Urinary bladder (tissue), 4 donors: Measurements from ENCODE around the gene PLCZ1. TPM values are rescaled to one million over a fixed set of nuclear protein-coding genes. Genes with fewer than 3 reads are reported as not detected.
"Not testable (repeated sequence)": the region's sequence is repeated elsewhere in the genome, so short reads cannot be mapped to it uniquely, and the experiment has no call there.

Experiments
- DNase-seq: peaks from one replicate; pipeline ENCODE4 v3.0.0-alpha.2; 2015; ENCODE audit errors: extremely low spot score
- H3K27ac ChIP-seq: one replicate; pipeline ENCODE4 v1.5.1; 2013; ENCODE audit warnings: low read depth, mild to moderate bottlenecking, moderate library complexity
- H3K36me3 ChIP-seq: one replicate; pipeline ENCODE4 v1.6.1; 2013; ENCODE audit warnings: mild to moderate bottlenecking, moderate library complexity; ENCODE audit not compliant: insufficient read depth
- H3K4me1 ChIP-seq: one replicate; pipeline ENCODE4 v1.6.1; 2013; ENCODE audit warnings: mild to moderate bottlenecking, moderate library complexity; ENCODE audit not compliant: insufficient read depth
- H3K4me3 ChIP-seq: one replicate; pipeline ENCODE4 v1.5.1; 2013; ENCODE audit warnings: low read depth, low read length
- WGBS: extraction: QIAGEN DNeasy Blood & Tissue Kit; methylation state at CpG from one replicate; pipeline ENCODE4 v1.1.7; 2013; 5-methylcytosine and 5-hydroxymethylcytosine counted together
- polyA plus RNA-seq: library from polyadenylated mRNA; stranded (reverse); fragments of 200-250 nt; gene quantifications from one replicate; pipeline ENCODE4 v1.2.3, GENCODE V29; 2013
- total RNA-seq: library from RNA; depleted of rRNA; stranded (reverse); fragments of >200 nt; gene quantifications from one replicate; pipeline ENCODE4 v1.2.3, GENCODE V29; 2014
- donor health status: healthy with polysubstance abuse.
- donor health status: healthy.

The PLCZ1 gene
- total and polyA plus RNA-seq, 2 donors, result not detected

DNA sequence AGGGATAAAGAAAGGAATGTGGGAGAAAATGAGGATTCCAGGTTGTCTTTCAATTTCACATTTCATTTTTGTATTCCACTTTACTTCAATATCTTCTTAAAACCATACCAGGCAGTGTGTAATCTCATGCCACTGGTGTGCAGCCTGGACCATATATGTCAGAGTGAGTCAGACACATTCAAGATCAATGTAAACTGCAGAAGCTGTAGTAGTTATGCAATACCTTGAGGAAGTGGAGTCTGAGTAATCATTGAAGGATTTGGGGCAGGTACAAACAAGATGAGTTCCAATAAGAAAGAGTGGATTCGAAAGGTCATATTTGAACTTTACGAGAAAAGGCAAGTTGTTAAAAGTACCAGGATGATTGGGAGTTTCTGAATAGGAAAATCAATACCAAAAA lies 14.1 kb downstream of the PLCZ1 start:
- no peaks in the 10 kb centered on the region for H3K4me1 ChIP-seq
- 91% methylated on average over 2 of the region's 2 CpGs for WGBS
- no peak overlapping the region for H3K4me3 ChIP-seq
- DNase-seq, result peak; percentile 20
- H3K36me3 ChIP-seq, result no peaks in the 10 kb centered on the region
- H3K27ac ChIP-seq, result no peak overlapping the region

DNA sequence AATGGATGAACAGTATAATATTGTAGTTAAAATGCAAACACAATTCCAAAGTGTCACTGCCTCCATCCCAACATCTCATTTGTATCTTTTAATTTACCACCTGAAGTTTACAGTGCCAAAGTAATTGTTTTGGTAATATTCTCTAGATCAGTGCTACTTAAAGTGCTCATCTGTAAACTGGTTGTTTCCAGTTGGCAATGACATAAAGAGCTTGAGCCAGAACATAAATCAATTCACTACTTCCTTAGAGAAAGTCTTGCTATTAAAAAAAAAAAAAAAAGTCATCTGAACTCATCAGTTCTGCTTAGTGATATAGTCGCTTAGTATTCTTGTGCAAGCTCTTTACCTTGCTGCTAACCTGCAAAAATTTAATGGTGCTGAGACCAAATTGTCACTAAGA lies 16.4 kb downstream of the PLCZ1 start:
- no peak for DNase-seq
- Histone ChIP-seq H3K4me3 (no peak overlapping the region), H3K27ac (no peak overlapping the region), H3K36me3 (no peaks in the 10 kb centered on the region), H3K4me1 (no peaks in the 10 kb centered on the region)
- WGBS, result 91% methylated on average over 1 of the region's 1 CpG

DNA sequence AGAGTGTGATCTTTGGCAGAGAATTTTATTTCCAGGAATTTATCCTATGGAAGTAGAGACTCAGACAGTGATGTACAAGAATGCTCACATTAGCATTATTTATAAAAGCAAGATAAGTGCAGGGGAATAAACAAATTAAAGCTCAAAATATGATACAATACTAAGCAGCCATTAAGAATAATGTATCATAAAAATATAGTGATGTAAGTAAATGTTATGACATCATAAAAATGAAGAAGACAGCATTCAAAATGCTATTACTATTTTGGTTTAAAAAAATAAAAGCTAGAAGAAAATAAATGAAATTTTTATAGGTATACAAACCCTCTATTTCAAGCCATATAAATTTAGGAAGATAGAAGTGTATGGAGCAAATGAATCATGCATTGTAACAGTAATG lies 17.1 kb downstream of the PLCZ1 start:
- DNase-seq, result no peak
- H3K36me3 ChIP-seq, result no peaks in the 10 kb centered on the region
- no peak overlapping the region for H3K4me3 ChIP-seq
- H3K4me1 ChIP-seq, result no peaks in the 10 kb centered on the region
- H3K27ac ChIP-seq, result no peak overlapping the region

- Histone ChIP-seq H3K4me3 (no peak overlapping the region), H3K4me1 (no peaks in the 10 kb centered on the region), H3K36me3 (no peaks in the 10 kb centered on the region), H3K27ac (no peak overlapping the region)
- WGBS, result 60% methylated on average over 3 of the region's 3 CpGs
- no peak for DNase-seq
These were observed 17.8 kb downstream of the PLCZ1 start for GRCh38 chr12:18719922-18720510.

GRCh38 chr12:18718462-18718861 lies 19.4 kb downstream of the PLCZ1 start:
- H3K4me1 ChIP-seq, result no peaks in the 10 kb centered on the region
- DNase-seq, result no peak
- no peak overlapping the region for H3K27ac ChIP-seq
- H3K36me3 ChIP-seq, result no peaks in the 10 kb centered on the region
- H3K4me3 ChIP-seq, result no peak overlapping the region

GRCh38 chr12:18716236-18716635 lies 21.6 kb downstream of the PLCZ1 start:
- Histone ChIP-seq H3K4me3 (no peak overlapping the region), H3K27ac (no peak overlapping the region), H3K36me3 (no peaks in the 10 kb centered on the region), H3K4me1 (no peaks in the 10 kb centered on the region)
- no peak for DNase-seq
- 52% methylated on average over 1 of the region's 1 CpG for WGBS

DNA sequence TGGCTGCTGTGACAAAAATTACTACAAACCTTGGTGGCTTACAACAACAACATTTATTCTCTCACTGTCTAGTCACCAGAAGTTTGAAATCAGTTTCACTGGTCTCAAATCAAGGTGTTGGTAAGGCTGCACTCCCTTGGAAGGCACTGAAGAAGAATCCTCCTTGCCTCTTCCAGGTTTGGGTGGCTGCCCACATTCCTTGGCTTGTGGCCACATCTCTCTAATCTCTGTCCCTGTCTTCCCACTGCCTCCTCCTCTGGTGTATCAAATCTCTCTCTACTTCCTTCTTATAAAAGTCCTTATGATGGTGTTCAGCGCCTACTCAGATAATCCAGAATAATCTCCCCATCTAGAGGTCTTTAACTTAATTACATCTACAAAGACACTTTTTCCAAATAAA lies 31.0 kb downstream of the PLCZ1 start:
- Histone ChIP-seq H3K4me1 (no peaks in the 10 kb centered on the region), H3K4me3 (no peak overlapping the region), H3K27ac (no peak overlapping the region), H3K36me3 (no peaks in the 10 kb centered on the region)
- DNase-seq, result no peak
- WGBS, result 77% methylated on average over 1 of the region's 1 CpG

DNA sequence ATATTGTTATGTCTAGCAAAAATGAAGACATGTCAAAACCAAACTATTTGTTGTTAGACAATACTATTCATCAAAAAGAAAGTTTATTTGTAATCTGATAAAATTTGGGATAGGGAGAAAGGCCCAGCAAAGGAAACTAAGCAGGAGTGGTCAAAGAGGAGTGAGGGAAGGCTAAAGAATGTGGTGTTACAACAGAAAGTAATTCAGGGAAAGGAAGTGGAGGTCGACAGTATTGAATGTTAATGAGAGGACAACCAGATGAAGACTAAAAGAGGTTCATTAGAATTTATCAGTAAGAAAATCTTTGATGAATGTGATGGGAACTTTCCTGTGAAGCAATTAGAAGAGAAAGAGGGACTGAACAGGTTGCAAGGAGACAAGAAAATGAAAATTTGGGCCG lies 33.9 kb downstream of the PLCZ1 start:
- no peaks in the 10 kb centered on the region for H3K4me1 ChIP-seq
- H3K36me3 ChIP-seq, result no peaks in the 10 kb centered on the region
- WGBS, result 89% methylated on average over 2 of the region's 2 CpGs
- H3K4me3 ChIP-seq, result no peak overlapping the region
- H3K27ac ChIP-seq, result no peak overlapping the region
- DNase-seq, result no peak

DNA sequence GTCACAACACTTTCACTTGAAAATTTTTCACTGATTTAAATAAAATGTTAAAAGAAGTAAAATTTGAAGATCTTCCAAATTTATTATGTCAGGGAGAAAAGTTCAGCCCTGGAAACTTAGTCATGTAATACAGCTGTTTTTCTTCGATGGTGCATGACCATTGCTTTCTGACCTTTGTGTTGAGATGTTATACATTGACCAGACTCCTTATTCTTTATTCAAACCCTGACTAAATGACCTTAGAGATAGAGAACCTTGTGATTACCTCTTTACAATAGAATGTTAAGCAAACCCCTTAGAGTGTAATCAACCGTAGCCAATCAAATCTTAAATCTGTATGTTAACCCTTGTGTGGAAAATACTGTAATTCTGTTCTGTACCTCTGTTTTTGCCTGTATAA lies 34.5 kb downstream of the PLCZ1 start:
- no peak for DNase-seq
- Histone ChIP-seq H3K36me3 (no peaks in the 10 kb centered on the region), H3K27ac (no peak overlapping the region), H3K4me3 (no peak overlapping the region), H3K4me1 (no peaks in the 10 kb centered on the region)
- WGBS, result 55% methylated on average over 2 of the region's 2 CpGs

- Histone ChIP-seq H3K27ac (no peak overlapping the region), H3K4me1 (no peaks in the 10 kb centered on the region), H3K4me3 (no peak overlapping the region), H3K36me3 (no peaks in the 10 kb centered on the region)
- 39% methylated on average over 3 of the region's 3 CpGs for WGBS
- no peak for DNase-seq
These were observed 37.5 kb downstream of the PLCZ1 start for GRCh38 chr12:18700271-18700670.

GRCh38 chr12:18696971-18697602 lies 40.7 kb downstream of the PLCZ1 start:
- Histone ChIP-seq H3K4me3 (no peak overlapping the region), H3K4me1 (no peaks in the 10 kb centered on the region), H3K27ac (no peak overlapping the region), H3K36me3 (no peaks in the 10 kb centered on the region)
- DNase-seq, result no peak

- H3K27ac ChIP-seq, DNase-seq, H3K4me3 ChIP-seq, H3K36me3 ChIP-seq, H3K4me1 ChIP-seq: not testable (repeated sequence)
- WGBS, result 85% methylated on average over 5 of the region's 5 CpGs
These were observed 43.8 kb downstream of the PLCZ1 start for GRCh38 chr12:18693986-18694385.

DNA sequence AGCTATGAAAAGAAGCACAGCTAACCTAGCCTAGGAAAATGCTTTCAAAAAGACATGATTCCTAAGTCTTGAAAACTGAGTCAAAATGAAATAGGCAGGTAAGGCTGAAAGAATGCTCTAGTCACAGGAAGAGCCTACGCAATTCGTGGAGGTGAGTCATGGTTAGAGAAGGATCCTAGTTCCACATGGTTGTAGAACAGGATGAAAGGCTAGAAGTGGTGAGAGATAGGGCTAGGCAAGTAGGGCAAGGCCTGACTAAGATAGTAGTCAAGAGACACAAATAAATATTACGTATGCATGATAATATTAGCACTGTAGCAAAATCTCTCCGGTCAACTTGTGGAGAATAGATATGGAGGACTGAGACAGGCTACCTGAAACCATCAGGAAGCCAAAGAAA lies 47.2 kb downstream of the PLCZ1 start:
- H3K4me1 ChIP-seq, result no peaks in the 10 kb centered on the region
- no peaks in the 10 kb centered on the region for H3K36me3 ChIP-seq
- 93% methylated on average over 4 of the region's 4 CpGs for whole genome bisulfite sequencing
- no peak overlapping the region for H3K4me3 ChIP-seq
- no peak for DNase-seq
- H3K27ac ChIP-seq, result no peak overlapping the region

GRCh38 chr12:18689771-18690170 lies 48.0 kb downstream of the PLCZ1 start:
- Histone ChIP-seq H3K4me1 (no peaks in the 10 kb centered on the region), H3K36me3 (no peaks in the 10 kb centered on the region), H3K4me3 (no peak overlapping the region), H3K27ac (no peak overlapping the region)
- 74% methylated on average over 3 of the region's 3 CpGs for WGBS
- no peak for DNase-seq

- WGBS, result 55% methylated on average over 1 of the region's 1 CpG
- H3K36me3 ChIP-seq, result no peaks in the 10 kb centered on the region
- H3K4me1 ChIP-seq, result no peaks in the 10 kb centered on the region
These were observed 53.4 kb downstream of the PLCZ1 start for GRCh38 chr12:18684430-18684829.

More at GRCh38 chr12:18684430-18684829, 53.4 kb downstream of the PLCZ1 start:
- no peak for DNase-seq
- Histone ChIP-seq H3K4me3 (no peak overlapping the region), H3K27ac (no peak overlapping the region)
